ENCODE results near the gene MEX3C. TPM values are rescaled to one million over a fixed set of nuclear protein-coding genes. Genes with fewer than 3 reads are reported as not detected.

Gene MEX3C
- total RNA-seq, 1 experiment from 2014 or later: 45.6 TPM

Other genes with a start within 250 kb of the MEX3C start
- 4.2 and 5.8 TPM in 2 replicates for gene ELAC1, start 229.6 kb downstream of the MEX3C start, total RNA-seq (2014; rRNA removed; shearing (Covaris generic))
- gene SMAD4, start 167.5 kb downstream of the MEX3C start, total RNA-seq (2014; rRNA removed; shearing (Covaris generic)): 73.1 and 110 TPM in 2 replicates